ENCODE results near the gene RBM34. TPM values are rescaled to one million over a fixed set of nuclear protein-coding genes. Genes with fewer than 3 reads are reported as not detected.
"Not testable (repeated sequence)": the region's sequence is repeated elsewhere in the genome, so short reads cannot be mapped to it uniquely, and the experiment has no call there.

RBM34 gene
- total RNA-seq, 1 experiment from 2014 or later = 75.2 TPM

- no peak for DNase-seq (ENCODE audit: low read depth)
These were observed 38.7 kb downstream of the RBM34 start for GRCh38 chr1:235122348-235122747.

DNA sequence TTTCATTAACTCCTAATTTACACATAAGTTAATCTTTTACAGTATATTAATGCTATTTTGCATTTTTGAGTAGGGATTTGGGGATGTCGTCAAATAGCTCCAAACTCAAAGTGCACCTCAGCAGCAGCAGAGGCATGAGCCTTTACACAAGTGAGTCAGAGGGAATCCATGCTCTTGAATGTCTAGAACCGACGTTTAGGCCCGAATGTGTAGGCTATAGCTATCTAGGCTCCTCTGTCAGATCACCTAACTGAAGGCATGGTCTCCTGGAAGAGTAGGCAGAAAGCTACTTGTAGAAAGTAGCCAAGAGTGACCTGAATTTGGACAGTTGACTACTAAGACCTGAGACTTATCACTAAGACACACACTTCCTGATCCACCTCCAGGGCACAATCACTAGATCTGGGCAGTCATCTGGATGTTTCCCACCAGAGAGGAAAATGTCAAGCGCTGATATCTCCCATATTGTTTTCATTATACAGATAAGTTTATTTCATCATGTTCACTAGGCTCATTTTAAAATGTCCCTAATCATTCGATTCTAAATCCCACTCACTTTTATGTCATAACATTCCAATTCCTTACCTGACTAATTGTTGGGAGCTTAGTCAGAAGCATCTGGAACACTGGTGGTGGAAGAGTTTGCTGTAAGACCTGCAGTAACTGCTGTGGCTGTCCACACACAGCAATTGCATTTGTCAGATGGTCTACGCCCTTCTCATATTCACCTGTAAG is 47.7 kb downstream of the RBM34 start:
- DNase-seq (ENCODE audit: low read depth) = no peak

- no peak for DNase-seq (ENCODE audit: low read depth)
These were observed 48.5 kb downstream of the RBM34 start for GRCh38 chr1:235112297-235113182.

DNA sequence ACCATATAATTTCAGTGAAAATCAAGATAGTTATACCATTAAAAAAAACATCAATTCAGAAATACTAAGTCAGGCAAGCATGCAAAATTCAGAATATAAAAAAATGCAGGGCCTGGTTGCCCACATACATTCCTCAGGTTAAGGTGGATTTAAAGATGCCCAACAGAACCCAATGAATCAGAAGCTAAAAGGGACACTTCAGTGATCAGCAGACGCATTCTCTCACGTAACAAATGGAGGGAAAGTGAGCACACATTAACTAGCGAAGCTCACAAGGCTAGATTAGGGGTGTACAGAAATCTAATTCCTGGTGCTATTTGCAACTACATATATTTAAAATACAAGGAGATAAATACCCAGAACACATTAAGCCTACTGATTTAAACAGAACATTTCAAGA is 49.9 kb downstream of the RBM34 start:
- no peak for DNase-seq (ENCODE audit: low read depth)

DNA sequence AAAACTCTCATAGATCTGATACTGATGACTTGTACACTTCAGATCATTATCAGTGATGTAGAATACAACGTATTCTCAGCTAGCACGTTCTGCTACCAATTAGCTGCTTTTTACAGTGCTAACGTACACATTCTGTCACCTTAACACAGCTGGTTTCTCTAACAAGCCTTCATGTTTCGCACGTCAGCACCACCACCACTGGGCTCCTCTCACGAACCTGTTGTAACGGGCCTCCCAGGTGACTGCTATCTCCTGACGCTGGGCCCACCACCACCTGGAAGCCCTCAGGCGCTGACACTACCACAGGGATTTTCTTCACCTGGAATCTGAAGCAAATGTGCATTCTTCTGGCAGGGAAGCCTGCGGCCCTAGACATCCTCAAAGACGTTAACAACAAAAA is 52.2 kb downstream of the RBM34 start:
- no peak for DNase-seq (ENCODE audit: low read depth)

GRCh38 chr1:235108185-235108593 is 52.9 kb downstream of the RBM34 start:
- DNase-seq (ENCODE audit: low read depth) = no peak

- no peak for DNase-seq (ENCODE audit: low read depth)
These were observed 53.5 kb downstream of the RBM34 start for GRCh38 chr1:235107368-235108184.

DNA sequence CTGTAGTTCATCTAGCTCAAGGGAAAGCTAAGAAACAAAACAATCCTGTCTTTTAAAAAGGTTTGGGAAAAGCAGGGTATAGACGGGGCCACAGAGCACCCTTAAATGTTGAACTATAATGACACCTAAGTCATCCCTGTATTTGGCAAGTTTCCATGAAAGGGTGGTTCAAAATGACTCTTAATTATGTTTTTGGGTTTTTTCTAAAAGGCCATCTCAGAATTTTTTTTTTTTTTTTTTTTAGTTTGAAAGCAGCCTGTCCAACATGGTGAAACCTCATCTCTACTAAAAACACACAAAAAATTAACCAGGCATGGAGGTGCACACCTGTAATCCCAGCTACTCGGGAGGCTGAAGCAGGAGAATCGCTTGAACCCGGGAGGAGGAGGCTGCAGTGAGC is 54.6 kb downstream of the RBM34 start:
- no peak for DNase-seq (ENCODE audit: low read depth)

GRCh38 chr1:235105051-235106043 is 55.7 kb downstream of the RBM34 start:
- DNase-seq (ENCODE audit: low read depth) = no peak

DNA sequence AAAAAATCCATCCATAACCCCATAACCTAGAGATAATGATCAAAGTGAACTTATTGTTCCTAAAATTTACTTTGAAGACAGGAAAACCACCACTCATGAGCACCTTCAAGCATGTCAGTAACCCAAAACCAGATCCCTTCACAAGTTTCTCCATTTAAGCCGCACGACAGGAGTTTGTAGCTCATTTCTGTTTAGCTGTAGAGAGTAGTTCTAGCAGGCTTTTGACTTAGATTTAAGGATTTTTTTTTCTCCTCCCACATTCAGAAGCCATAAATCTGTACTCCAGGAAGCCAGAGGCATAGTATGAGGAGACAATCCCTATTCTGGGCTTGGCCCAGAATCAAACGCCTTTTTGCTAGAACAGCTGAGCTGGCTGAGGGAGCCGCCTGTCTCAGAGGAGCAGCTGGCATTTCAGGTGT is 58.0 kb downstream of the RBM34 start:
- DNase-seq (ENCODE audit: low read depth) = no peak

DNA sequence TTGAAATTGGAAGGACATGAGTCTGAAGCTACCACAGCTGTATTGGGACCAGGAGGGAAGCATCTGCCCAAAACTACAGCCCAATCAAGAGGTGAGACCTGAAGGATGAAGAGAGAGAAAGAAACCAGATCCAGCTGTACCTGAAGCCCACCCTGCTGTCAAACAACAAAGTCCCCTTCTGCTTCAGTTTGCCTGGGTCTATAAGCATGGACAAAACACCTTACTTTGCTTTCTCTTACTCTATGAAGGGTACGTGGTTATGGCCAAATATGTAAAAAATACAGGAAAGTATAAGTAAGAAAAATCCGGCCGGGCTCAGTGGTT is 58.8 kb downstream of the RBM34 start:
- DNase-seq (ENCODE audit: low read depth) = no peak

DNA sequence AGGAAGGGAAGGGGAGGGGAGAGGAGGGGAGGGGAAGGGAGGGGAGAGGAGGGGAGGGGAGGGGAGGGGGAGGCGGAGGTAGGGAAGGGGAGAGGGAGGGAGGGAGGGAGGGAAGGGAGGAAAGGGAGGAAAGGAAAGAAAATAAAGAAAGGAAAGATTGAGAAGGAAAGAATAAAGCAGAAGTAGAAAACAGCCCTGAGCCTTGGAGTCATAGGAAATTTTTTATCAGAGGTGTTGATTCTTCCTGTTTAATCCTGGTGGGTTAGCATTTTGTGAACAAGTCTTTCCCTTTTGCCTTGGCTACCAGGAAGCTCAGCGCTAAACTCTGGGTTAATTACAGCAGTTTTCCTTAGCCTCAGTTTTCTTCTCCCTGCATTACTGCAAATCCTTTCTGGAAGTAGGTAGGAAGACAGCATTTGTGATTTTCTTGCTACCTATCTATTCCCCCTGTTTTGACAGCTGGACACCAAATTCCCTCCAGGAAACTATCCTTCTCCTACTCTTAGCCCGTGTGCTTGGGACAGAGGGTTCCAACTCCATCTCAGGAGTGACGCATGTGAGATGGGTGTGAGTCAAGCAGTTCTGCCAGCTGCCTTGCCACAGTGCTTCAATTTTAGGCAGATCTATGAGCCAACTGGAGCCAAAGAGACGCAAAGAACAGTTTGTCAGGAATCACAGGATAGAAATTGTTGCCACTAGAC is 59.3 kb downstream of the RBM34 start:
- no peak for DNase-seq (ENCODE audit: low read depth)

DNA sequence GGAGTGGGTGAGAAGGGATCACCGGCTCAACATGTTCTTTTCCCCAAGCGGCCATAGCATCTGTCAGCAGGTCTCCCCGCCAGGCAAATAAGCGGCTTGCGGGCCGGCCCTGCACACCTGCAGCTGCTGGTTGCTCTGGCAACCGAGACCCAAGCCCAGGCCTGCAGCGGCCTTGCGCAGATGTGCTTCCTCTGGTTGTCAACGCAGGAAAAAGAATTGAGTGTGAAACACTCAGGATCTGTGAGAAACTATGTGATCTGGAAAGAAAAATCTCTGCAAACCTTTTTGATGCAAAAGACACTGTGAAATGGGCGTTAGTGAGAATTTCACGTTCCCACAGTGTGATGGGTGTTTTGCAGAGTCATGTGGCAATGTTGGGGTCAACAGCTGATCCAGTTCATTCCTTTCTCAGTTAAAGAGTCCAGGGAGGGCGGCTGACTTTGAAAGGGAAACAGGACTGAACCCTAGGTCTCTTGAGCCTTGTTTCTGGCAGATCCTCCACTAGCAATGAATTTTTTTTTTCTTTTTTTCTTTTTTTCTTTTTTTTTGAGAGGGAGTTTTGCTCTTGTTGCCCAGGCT is 60.8 kb downstream of the RBM34 start:
- no peak for DNase-seq (ENCODE audit: low read depth)

GRCh38 chr1:235098991-235099390 is 62.1 kb downstream of the RBM34 start:
- DNase-seq (ENCODE audit: low read depth) = no peak

- DNase-seq (ENCODE audit: low read depth) = no peak
These were observed 62.5 kb downstream of the RBM34 start for GRCh38 chr1:235098547-235098946.

DNA sequence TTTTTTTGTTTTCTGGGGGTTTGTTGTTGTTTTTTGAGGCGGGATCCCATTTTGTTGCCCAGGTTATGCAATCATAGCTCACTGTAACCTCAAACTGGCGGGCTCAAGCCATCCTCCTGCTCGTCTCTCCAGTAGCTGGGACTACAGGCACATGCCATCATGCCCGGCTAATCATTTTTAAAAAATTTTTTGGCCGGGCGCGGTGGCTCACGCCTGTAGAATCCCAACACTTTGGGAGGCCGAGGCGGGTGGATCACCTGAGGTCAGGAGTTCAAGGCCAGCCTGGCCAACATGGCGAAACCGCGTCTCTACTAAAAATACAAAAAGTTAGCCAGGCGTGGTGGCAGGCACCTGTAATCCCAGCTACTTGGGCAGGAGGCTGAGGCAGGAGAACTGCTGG is 63.5 kb downstream of the RBM34 start:
- not testable (repeated sequence) for DNase-seq (ENCODE audit: low read depth)

DNA sequence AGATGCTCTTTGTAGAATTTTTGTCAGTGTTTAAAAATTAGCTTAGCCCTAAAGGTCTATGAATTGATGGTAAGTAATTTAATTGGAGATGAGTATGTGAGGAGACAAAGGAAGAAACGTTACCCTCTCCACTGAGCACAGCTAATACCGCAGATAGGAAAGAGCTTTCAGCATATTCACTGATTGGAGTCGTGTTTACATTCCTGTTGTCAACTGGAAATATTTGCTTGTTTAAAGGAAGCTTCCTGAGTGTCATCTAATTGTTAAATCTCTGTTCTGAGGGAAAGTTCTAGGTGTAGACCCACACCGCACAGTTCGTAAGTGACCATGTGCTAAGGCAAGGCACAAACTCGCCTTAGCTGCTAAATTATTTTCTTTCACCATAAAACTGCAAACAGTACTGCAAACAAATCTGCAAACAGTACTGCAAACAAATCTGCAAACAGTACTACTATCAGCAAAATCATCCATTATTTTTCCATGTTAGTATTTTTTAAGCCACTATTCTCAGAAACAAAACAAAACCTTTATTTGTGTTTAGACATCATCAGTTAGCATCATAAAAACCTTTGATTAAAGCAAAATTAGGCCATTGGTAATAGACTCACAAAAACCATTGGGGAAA is 65.0 kb downstream of the RBM34 start:
- DNase-seq (ENCODE audit: low read depth) = no peak

GRCh38 chr1:235093696-235094592 is 67.1 kb downstream of the RBM34 start:
- DNase-seq (ENCODE audit: low read depth) = peak; percentile 69
